ENCODE results near the gene SFN.
"Not testable (repeated sequence)": the region's sequence is repeated elsewhere in the genome, so short reads cannot be mapped to it uniquely, and the experiment has no call there.

DNA sequence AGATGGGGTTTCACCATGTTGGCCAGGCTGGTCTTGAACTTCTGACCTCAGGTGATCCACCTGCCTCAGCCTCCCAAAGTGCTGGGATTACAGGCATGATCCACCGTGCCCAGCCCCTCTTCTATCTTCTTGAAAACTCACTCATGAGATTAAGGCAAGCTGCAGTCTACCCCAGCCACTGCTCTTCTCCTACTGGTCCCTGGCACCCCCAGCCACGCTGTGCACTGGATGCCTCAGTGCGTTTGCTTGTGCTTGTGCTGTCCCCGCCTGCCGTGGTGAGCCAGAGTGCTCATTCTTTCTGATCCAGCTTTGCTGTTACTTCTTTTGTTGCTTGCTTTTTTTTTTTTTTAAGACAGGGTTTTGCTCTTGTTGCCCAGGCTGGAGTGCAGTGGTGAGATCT is 25.3 kb upstream of the SFN start:
- TF ChIP-seq CTCF, POLR2A (IDR thresholded peaks at IDR 0.05): not testable (repeated sequence)

Data from testis (tissue), 2 donors.